M059J (cell line): ENCODE results near the gene GPC6. TPM values are rescaled to one million over a fixed set of nuclear protein-coding genes. Genes with fewer than 3 reads are reported as not detected.
A peak's percentile ranks its signal among the peaks of the same experiment; 100 is the strongest.
"Not testable (repeated sequence)": the region's sequence is repeated elsewhere in the genome, so short reads cannot be mapped to it uniquely, and the experiment has no call there.

ENCODE experiments used
- DNase-seq: peaks from one replicate; pipeline ENCODE4 v3.0.0-alpha.2; 2012; ENCODE audit warnings: low read depth
- total RNA-seq: library from RNA; depleted of rRNA; stranded (reverse); fragments of >200 nt; shearing (Covaris generic); gene quantifications from 2 replicates; pipeline ENCODE4 v1.2.3, GENCODE V29; 2014

The GPC6 gene
- total RNA-seq, 1 experiment from 2014 or later = 0.71 TPM

GRCh38 chr13:93425411-93425810 is 198.8 kb downstream of the GPC6 start:
- DNase-seq = no peak

DNA sequence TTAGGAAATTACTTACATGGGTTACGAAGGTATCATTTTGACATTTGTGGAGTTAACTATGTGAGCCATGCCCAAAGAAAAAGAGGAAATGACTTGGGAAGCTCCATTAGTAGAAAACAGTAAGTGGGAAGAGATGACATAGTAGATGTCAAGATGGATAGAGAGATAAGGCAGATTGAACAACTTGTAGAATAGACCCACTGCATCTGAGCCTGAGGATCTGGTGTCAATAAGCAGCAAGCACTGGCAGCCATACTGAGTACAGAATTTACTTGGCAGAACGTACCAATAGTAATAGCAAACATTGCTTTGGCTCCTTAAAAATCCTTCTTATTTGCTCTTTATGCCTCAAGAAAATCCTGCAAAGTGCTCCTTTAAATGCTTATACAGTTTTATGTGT is 203.8 kb downstream of the GPC6 start:
- no peak for DNase-seq

GRCh38 chr13:93435651-93436050 is 209.0 kb downstream of the GPC6 start:
- no peak for DNase-seq

GRCh38 chr13:93437081-93437480 is 210.5 kb downstream of the GPC6 start:
- DNase-seq = no peak

GRCh38 chr13:93446238-93446637 is 219.6 kb downstream of the GPC6 start:
- no peak for DNase-seq

DNA sequence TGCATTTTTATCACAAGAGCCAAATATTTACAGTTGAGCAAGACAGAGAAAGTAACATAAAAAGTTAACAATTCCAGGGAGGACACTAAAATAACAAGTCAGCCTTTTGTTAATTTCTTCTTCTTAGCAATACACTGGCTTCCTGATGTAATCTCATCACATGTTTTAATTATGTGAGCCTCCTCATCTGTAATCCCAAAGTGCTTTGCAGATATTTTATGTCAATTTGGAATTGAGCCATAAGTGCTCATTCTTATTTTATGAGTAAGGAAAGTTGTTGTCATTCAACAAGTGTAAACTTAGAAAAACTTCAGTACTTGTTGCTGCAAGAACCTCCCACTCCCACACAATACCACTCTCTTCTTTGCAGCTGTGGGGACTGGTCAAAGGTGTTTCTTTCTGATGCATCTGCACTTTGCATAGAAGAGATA is 223.6 kb downstream of the GPC6 start:
- DNase-seq = no peak

- no peak for DNase-seq
These were observed 224.2 kb downstream of the GPC6 start for GRCh38 chr13:93450761-93451160.

DNA sequence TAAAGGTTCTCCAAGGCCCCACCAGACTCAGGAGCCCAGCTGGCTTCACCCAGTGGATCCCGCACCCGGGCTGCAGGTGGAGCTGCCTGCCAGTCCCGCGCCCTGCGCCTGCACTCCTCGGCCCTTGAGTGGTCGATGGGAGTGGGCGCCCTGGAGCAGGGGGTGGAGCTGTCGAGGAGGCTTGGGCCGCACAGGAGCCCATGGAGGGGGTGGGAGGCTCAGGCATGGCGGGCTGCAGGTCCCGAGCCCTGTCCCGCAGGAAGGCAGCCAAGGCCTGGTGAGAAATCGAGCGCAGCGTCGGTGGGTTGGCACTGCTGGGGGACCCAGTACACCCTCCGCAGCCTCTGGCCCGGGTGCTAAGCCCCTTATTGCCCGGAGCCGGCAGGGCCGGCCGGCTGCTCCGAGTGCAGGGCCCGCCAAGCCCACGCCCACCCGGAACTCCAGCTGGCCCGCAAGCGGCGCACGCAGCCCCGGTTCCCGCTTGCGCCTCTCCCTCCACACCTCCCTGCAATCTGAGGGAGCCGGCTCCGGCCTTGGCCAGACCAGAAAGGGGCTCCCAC is 228.1 kb downstream of the GPC6 start:
- not testable (repeated sequence) for DNase-seq

DNA sequence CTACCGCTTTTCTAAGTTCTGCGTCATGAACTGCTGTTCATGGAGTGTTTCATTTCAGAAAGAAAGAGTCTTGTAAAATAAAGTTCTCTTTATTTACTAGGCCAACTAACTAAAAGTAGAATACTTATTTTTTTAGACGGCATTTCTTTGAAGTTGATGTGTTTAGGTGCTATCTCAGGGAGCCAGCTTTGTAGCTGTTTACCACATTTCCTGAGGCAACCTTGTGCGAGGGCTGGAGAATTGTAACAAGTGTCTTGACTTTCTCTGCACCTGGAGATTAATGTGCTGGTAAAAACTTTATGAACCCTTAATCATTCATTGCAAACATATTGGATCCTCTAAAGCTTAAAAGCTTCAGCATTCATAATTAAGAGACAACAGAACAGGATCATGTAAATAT is 229.3 kb downstream of the GPC6 start:
- no peak for DNase-seq

DNA sequence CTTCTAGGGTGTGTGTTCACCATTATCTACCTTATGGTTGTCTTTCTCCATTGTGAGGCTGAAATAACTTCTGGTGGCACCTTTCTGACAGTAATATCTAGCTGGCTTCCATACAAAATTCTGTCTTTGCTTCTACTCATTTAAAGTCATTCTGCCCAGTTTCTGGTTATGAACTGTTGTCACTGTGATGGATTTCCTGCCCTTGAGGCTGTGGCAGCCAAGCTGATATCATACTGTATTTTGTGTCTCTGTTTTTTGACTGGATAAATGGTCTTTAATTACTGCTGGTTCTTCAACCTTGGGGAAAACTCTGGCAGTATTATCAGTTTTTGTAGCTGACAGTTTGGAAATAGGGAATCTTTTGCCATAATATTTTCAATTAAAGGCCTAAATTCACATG is 233.4 kb downstream of the GPC6 start:
- DNase-seq = no peak

- no peak for DNase-seq
These were observed 235.5 kb downstream of the GPC6 start for GRCh38 chr13:93462151-93462550.

DNA sequence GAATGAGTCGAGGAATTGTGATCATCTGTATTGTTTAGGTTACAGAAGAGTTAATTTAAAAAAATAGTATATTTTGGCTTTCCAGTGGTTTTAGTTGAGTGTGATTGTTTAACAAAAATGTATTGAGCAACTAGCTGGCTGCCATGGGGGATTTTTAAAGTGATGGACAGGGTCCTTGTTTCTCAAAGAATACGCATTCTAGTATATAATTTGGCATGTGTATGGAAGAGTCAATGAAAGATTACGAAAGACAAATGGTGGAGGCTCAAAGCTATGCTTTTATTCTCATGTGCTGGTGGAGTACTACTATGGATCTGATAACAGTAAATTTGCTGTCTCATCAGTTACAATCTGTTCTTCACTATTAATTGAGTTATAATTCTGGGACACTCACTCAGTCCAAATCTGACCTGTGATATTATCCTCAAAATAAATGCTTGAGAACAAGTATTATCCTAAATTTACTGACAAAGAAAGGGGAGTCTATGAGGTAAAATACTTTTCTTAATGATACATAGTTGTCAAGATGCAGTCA is 240.0 kb downstream of the GPC6 start:
- no peak for DNase-seq

GRCh38 chr13:93467175-93467574 is 240.6 kb downstream of the GPC6 start:
- no peak for DNase-seq

DNA sequence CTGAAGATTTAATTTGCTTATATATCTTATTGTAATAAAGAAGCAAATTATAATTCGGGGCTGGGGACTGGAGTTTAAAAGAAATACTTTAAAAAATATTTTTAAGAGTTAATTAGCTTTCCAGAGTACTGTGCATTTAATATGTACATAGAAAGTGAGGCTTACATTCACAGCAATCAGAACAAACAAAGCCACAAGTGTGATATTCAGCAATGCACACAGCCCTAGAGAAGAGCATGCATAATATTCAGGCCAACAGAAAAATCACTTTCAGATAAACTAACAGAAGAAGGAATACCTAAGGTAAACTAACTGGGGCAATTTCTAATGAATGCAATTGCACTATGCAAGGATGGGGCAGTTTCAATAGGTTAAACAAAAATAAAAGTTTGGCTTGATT is 241.8 kb downstream of the GPC6 start:
- DNase-seq = no peak

GRCh38 chr13:93472296-93472695 is 245.7 kb downstream of the GPC6 start:
- no peak for DNase-seq

DNA sequence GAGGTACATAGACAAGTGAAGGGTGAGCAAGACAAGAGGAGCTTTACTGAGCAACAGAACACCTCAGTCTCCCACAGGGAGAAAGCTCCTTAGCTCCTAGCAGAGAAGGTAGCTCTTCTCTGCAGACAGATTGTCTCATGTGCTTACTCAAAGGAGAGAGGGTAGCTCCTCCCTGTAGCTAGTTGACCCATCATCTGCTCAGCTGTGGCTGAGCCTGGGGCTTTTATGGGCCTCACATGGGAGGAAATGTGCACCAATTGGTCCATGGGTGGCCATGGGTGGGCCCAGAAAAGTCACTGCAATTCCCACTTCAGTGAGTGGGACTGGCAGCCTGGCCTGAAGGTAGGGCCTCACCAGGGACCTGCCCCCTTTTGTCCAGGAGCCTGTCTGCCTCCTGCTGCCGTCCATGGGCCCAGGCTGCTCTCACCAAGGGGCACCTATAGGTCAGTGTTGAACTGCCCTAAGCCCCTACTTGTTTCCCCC is 246.2 kb downstream of the GPC6 start:
- no peak for DNase-seq

DNA sequence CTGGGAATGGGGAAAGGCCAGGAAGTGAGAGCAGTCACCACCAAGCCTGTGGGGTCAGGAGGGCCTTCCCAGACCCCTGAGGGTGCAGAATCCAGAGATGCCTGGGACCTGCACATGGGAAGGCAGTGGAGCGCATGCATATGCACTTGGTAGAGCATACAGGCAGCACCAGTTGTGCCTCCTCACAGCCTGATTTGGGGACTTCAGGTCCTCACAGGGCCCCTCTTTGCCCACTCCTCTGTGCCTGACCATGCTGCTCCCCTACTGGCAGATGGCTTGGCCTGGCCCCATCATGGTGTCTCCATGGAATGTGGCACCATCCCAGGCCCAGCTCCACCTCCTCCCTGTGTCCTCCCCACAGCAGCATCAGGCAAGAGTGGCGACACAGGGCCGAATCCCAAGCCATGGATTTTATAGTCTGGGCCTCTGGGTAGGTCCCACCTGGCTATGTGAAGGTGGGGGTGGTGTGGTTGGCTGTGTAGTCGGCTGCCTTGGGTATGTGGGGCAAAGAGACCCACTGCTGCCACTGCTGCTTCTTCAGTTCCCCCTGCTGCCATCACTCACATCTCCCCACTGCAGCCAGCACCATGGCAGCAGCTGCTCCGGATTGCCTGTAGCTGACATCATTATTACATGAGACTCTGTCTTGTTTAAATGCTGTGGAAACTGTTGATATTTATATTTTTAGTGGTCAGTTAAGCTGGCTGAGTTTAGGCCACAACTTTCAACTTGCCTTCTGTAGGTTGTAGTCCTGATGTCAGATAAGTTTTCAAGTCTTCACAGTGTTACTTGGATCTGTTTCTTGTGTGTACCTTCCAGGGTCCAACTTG is 247.0 kb downstream of the GPC6 start:
- peak; percentile 3 for DNase-seq

GRCh38 chr13:93476175-93476574 is 249.6 kb downstream of the GPC6 start:
- DNase-seq = peak; percentile 37

- DNase-seq = no peak
These were observed 250.6 kb downstream of the GPC6 start for GRCh38 chr13:93477238-93477637.

DNA sequence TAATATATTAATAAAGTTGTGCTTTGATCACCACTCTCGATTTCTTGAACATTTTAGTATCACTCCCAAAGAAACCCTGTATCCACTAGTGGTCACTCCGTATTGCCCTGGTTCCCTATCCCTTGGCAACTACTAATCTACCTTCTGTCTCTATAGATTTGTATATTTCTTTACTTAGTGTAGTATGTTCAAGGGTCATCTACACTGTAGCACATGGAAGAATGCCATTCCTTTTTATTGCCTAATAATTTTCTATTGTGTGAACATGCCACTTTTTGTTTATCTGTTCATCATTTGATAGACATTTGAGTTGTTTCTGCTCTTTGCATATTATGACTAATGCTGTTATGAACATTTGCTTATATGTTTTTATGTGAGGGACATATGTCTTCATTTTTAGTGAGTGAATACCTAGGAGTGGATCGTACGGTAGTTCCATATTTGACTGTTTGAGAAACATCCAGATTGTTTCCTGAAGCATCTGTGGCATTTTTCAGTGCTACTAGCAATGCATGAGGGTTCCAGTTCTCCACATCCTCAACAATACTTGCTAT is 254.0 kb downstream of the GPC6 start:
- DNase-seq = no peak

DNA sequence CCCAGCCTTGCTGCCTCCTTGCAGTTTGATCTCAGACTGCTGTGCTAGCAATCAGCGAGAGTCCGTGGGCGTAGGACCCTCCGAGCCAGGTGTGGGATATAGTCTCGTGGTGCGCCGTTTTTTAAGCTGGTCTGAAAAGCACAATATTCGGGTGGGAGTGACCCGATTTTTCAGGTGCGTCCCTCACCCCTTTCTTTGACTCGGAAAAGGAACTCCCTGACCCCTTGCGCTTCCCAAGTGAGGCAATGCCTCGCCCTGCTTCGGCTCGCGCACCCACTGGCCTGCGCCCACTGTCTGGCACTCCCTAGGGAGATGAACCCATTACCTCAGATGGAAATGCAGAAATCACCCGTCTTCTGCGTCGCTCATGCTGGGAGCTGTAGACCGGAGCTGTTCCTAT is 269.5 kb downstream of the GPC6 start:
- not testable (repeated sequence) for DNase-seq

GRCh38 chr13:93496985-93497673 is 270.5 kb downstream of the GPC6 start:
- no peak for DNase-seq
